Endothelial cell of umbilical vein (primary cell): ENCODE measurements around the gene FAXDC2. TPM values are rescaled to one million over a fixed set of nuclear protein-coding genes. Genes with fewer than 3 reads are reported as not detected.

Experiments
- BruUV-seq: library from RNA; stranded (reverse); fragments of 400-500 nt; replicated peaks from 2 replicates; lab custom pipeline; 2021; lab: Mats Ljungman, UMichigan
- CTCF ChIA-PET: fragments of 300-600, 350-600 bp; sonication (Branson Sonifier 250); formaldehyde crosslinking; loops from one replicate; lab custom pipeline; 2021; ENCODE audit warnings: antibody characterized with exemption, inconsistent platforms; lab: Charles Lee
- POLR2A ChIA-PET: fragments of 300-600, 350-600 bp; sonication (Branson Sonifier 250); formaldehyde crosslinking; loops from one replicate; lab custom pipeline; 2021; ENCODE audit warnings: antibody characterized with exemption, inconsistent platforms; lab: Charles Lee
- DNase-seq: peaks from one replicate; pipeline ENCODE4 v3.0.0-alpha.2; 2011; ENCODE audit warnings: low read depth, low spot score
- FAIRE-seq: peaks from 2 replicates; lab custom pipeline; 2011; peaks lifted over from hg19 to GRCh38; lab: Jason Lieb, UNC
- H2AFZ ChIP-seq: 2 replicates; pipeline ENCODE4 v1.6.0; 2012; ENCODE audit warnings: low read depth, low read length, control low read depth, inconsistent platforms
- H3K27ac ChIP-seq: 2 replicates; pipeline ENCODE4 v1.5.1; 2011; ENCODE audit warnings: low read depth, mild to moderate bottlenecking, control low read depth, low read length, moderate library complexity; ENCODE audit not compliant: insufficient read depth
- H3K27me3 ChIP-seq, 2 experiments: 2 replicates each; pipeline versions ENCODE4 v1.6.0 to v1.6.1; 2011; ENCODE audit warnings: low read length in 2 of 2, mixed read lengths in 1 of 2; ENCODE audit not compliant: control insufficient read depth in 2 of 2, insufficient read depth in 2 of 2
- H3K36me3 ChIP-seq, 2 experiments: 2 replicates in 1 of 2; 3 replicates in 1 of 2; pipeline ENCODE4 v1.5.1; 2011; ENCODE audit warnings: low read length in 2 of 2, mild to moderate bottlenecking in 1 of 2, moderate library complexity in 1 of 2; ENCODE audit not compliant: control insufficient read depth in 2 of 2, insufficient read depth in 2 of 2; ENCODE audit errors: extremely low read depth in 1 of 2
- H3K4me1 ChIP-seq: 3 replicates; pipeline ENCODE4 v1.5.1; 2011; ENCODE audit warnings: mild to moderate bottlenecking, low read length; ENCODE audit not compliant: control insufficient read depth, insufficient read depth; ENCODE audit errors: extremely low read depth
- H3K4me2 ChIP-seq: 2 replicates; pipeline ENCODE4 v1.6.1; 2011; ENCODE audit warnings: low read length, control low read depth, mixed read lengths; ENCODE audit not compliant: insufficient read depth
- H3K4me3 ChIP-seq, 3 experiments: fragments of 200-600 bp in 1 of 3; sonication (generic), shearing (Covaris generic) in 1 of 3; replicated peaks in 1 of 3; 2 replicates each; pipeline ENCODE4 v1.5.1; 2011 to 2016; ENCODE audit warnings: control low read depth in 3 of 3, low read length in 3 of 3, mild to moderate bottlenecking in 2 of 3, inconsistent platforms in 1 of 3, low read depth in 1 of 3, moderate library complexity in 1 of 3; ENCODE audit not compliant: insufficient read depth in 1 of 3
- H3K79me2 ChIP-seq: 2 replicates; pipeline ENCODE4 v1.6.0; 2012; ENCODE audit warnings: low read length, inconsistent platforms; ENCODE audit not compliant: control insufficient read depth, insufficient read depth
- H3K9ac ChIP-seq: replicated peaks from 2 replicates; pipeline ENCODE3; 2011; ENCODE audit warnings: low read length, control low read depth; ENCODE audit not compliant: insufficient read depth; ENCODE audit errors: extremely low read depth
- H3K9me1 ChIP-seq: replicated peaks from 3 replicates; pipeline ENCODE4 v1.6.0; 2011; ENCODE audit warnings: mild to moderate bottlenecking, low read length; ENCODE audit not compliant: control insufficient read depth, insufficient read depth; ENCODE audit errors: extremely low read depth
- H3K9me3 ChIP-seq: replicated peaks from 2 replicates; pipeline ENCODE4 v1.5.1; 2012; ENCODE audit warnings: low read length, inconsistent platforms; ENCODE audit not compliant: control insufficient read depth, insufficient read depth
- H4K20me1 ChIP-seq: replicated peaks from 2 replicates; pipeline ENCODE3; 2011; ENCODE audit warnings: mild to moderate bottlenecking, low read length; ENCODE audit not compliant: control insufficient read depth, insufficient read depth; ENCODE audit errors: extremely low read depth
- EZH2 ChIP-seq: IDR thresholded peaks from 2 replicates; pipeline ENCODE4 v1.6.1; 2012; ENCODE audit warnings: borderline replicate concordance, low read depth, mild to moderate bottlenecking, moderate library complexity, low read length, inconsistent platforms; ENCODE audit not compliant: severe bottlenecking
- FOS ChIP-seq: IDR thresholded peaks from 2 replicates; pipeline ENCODE4 v1.6.1; 2011; ENCODE audit warnings: mild to moderate bottlenecking, low read length, moderate library complexity, borderline replicate concordance; ENCODE audit not compliant: insufficient read depth
- GATA2 ChIP-seq: IDR thresholded peaks from 2 replicates; pipeline ENCODE4 v1.7.0; 2011; ENCODE audit warnings: low read depth, mild to moderate bottlenecking, moderate library complexity, mixed read lengths, low read length; ENCODE audit not compliant: insufficient read length, insufficient read depth
- JUN ChIP-seq: IDR thresholded peaks from 2 replicates; pipeline ENCODE4 v1.6.1; 2011; ENCODE audit warnings: borderline replicate concordance, low read depth; ENCODE audit not compliant: insufficient read length, insufficient read depth
- MYC ChIP-seq: IDR thresholded peaks from one replicate; pipeline ENCODE4 v1.6.1; 2011; ENCODE audit warnings: mild to moderate bottlenecking, low read depth, low read length
- POLR2A ChIP-seq: IDR thresholded peaks from 2 replicates; pipeline ENCODE4 v1.6.1; 2012; ENCODE audit warnings: low read depth, mild to moderate bottlenecking, control low read depth, low read length
- POLR2AphosphoS5 ChIP-seq: IDR thresholded peaks from 2 replicates; pipeline ENCODE4 v1.6.1; 2012; ENCODE audit warnings: low read depth, mild to moderate bottlenecking, control low read depth, low read length, moderate library complexity; ENCODE audit not compliant: insufficient read depth
- dilution Hi-C: fragments of 300-500 bp; cut with MboI; formaldehyde crosslinking; loops from one replicate; pipeline ENCODE4 v1.15.0; 2019; ENCODE audit warnings: low sequenced_read_pairs; ENCODE audit not compliant: extremely low pct_ligation_motif_present
- intact Hi-C: fragments of 100-400 bp; cut with micrococcal nuclease; formaldehyde crosslinking; loops from one replicate; pipeline ENCODE4 v1.10.0; 2022
- polyA plus RNA-seq, 4 experiments: library from polyadenylated mRNA; depleted of rRNA in 3 of 4; stranded (reverse) in 3 of 4; unstranded in 1 of 4; fragments of >200 nt; gene quantifications; 2 replicates each; pipeline versions ENCODE4 v1.2.1 to v1.2.3, GENCODE V29; 2011 to 2012; ENCODE audit warnings: missing spikeins in 1 of 4
- total RNA-seq: library from RNA; stranded (reverse); gene quantifications from 2 replicates; pipeline ENCODE4 v1.2.3, GENCODE V29; 2021
- TF ChIP-seq, protein P1 (sequence below), 2 donors: IDR thresholded peaks; 1 replicate in 1 of 2; 2 replicates in 1 of 2; pipeline ENCODE4 v1.5.1; 2011; ENCODE audit warnings: low read length in 2 of 2, mild to moderate bottlenecking in 2 of 2, moderate library complexity in 2 of 2, control low read depth in 1 of 2, inconsistent platforms in 1 of 2, low read depth in 1 of 2; ENCODE audit not compliant: insufficient read depth in 1 of 2; ENCODE audit errors: extremely low read depth in 1 of 2
- TF ChIP-seq, protein P2 (sequence below): IDR thresholded peaks from 2 replicates; pipeline ENCODE4 v1.6.1; 2011; ENCODE audit not compliant: insufficient read depth, insufficient read length

The FAXDC2 gene
- total and polyA plus RNA-seq, 2 donors (not counting 3 experiments of a cell fraction or from before 2014, with no cell fraction given): 8.3 to 12.0 TPM

DNA sequence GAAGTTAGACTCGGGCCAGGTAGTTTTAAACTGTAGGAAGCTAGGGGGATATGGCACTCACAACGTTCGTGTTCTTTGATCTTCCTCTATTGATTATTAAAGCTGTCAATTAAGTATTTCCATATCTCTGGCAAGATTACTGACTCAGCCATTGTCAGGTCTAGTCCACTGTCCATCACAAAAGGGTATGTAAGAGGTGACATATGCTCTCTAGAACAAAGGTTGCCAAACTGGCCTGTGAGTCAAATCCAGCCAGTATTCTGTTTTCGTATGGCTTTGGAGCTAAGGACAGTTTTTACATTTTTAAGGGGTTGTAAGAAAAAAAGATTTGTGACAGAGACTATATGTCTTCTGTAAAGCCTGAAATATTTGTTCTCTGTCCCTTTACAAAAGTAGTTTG is 44.2 kb downstream of the FAXDC2 start:
- Histone ChIP-seq H3K79me2 (no peaks in the 10 kb centered on the region), H3K4me3 (no peak overlapping the region), H2AFZ (no peak overlapping the region), H3K27me3 (no peaks in the 10 kb centered on the region), H3K36me3 (peaks cover 41 to 43% of the 10 kb centered on the region in 2 experiments), H3K9ac (no peak overlapping the region), H4K20me1 (no peaks in the 10 kb centered on the region), H3K4me2 (no peak overlapping the region), H3K27ac (no peak overlapping the region), H3K9me3 (no peaks in the 10 kb centered on the region), H3K4me1 (no peaks in the 10 kb centered on the region), H3K9me1 (no peaks in the 10 kb centered on the region)
- BruUV-seq: no TSS peak
- DNase-seq (no peak), FAIRE-seq (no peak)
- ChIA-PET POLR2A (no interaction called here), CTCF (interaction anchor here (1.9 kb wide), 1 partner anchor 156 kb away, joined by 4 read pairs; no protein-coding TSS in a partner anchor)
- dilution Hi-C loops (no loop called here), intact Hi-C loops (no loop called here)
- no peak for TF ChIP-seq POLR2AphosphoS5

DNA sequence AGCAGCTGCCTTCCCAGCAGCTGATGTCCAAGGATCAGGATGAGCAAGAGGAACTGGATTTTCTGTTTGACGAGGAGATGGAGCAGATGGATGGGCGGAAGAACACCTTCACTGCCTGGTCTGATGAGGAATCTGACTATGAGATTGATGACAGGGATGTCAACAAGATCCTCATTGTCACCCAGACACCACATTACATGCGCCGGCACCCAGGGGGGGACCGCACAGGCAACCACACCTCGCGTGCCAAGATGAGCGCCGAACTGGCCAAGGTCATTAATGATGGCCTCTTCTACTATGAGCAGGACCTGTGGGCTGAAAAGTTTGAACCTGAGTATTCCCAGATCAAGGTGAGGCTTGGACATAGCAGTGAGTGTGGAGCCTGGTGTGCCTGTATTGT is 48.4 kb downstream of the FAXDC2 start:
- no peak for TF ChIP-seq POLR2A
- no peak for TF ChIP-seq JUN
- TF ChIP-seq POLR2AphosphoS5: no peak
- TF ChIP-seq GATA2: no peak
- TF ChIP-seq FOS: no peak
- TF ChIP-seq, protein P1, sequence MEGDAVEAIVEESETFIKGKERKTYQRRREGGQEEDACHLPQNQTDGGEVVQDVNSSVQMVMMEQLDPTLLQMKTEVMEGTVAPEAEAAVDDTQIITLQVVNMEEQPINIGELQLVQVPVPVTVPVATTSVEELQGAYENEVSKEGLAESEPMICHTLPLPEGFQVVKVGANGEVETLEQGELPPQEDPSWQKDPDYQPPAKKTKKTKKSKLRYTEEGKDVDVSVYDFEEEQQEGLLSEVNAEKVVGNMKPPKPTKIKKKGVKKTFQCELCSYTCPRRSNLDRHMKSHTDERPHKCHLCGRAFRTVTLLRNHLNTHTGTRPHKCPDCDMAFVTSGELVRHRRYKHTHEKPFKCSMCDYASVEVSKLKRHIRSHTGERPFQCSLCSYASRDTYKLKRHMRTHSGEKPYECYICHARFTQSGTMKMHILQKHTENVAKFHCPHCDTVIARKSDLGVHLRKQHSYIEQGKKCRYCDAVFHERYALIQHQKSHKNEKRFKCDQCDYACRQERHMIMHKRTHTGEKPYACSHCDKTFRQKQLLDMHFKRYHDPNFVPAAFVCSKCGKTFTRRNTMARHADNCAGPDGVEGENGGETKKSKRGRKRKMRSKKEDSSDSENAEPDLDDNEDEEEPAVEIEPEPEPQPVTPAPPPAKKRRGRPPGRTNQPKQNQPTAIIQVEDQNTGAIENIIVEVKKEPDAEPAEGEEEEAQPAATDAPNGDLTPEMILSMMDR (IDR thresholded peaks at IDR 0.05; ENCODE audit: extremely low read depth in 1 of 2, insufficient read depth in 1 of 2, low read depth in 1 of 2, low read length in 2 of 2): no peak
- no peak for TF ChIP-seq MYC
- no peak for TF ChIP-seq EZH2
- TF ChIP-seq, protein P2, sequence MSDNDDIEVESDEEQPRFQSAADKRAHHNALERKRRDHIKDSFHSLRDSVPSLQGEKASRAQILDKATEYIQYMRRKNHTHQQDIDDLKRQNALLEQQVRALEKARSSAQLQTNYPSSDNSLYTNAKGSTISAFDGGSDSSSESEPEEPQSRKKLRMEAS: no peak
- H3K27me3 ChIP-seq: no peaks in the 10 kb centered on the region
- ChIA-PET POLR2A (no interaction called here), CTCF (interaction anchor here (1.7 kb wide), 1 partner anchor 152 kb away, joined by 5 read pairs; no protein-coding TSS in a partner anchor)
- H3K9ac ChIP-seq: no peak overlapping the region
- no TSS peak for BruUV-seq
- H3K36me3 ChIP-seq: peaks cover 56 to 58% of the 10 kb centered on the region in 2 experiments
- no peak overlapping the region for H3K4me2 ChIP-seq
- intact Hi-C loops (no loop called here), dilution Hi-C loops (no loop called here)
- H3K27ac ChIP-seq: no peak overlapping the region
- no peaks in the 10 kb centered on the region for H3K9me1 ChIP-seq
- DNase-seq: no peak
- H3K9me3 ChIP-seq: no peaks in the 10 kb centered on the region
- FAIRE-seq: no peak
- no peak overlapping the region for H3K4me3 ChIP-seq
- H3K4me1 ChIP-seq: no peaks in the 10 kb centered on the region
- H3K79me2 ChIP-seq: peaks cover 6% of the 10 kb centered on the region
- no peaks in the 10 kb centered on the region for H4K20me1 ChIP-seq
- H2AFZ ChIP-seq: no peak overlapping the region
